OCI-LY7 (cell line): ENCODE results near the gene PEX14. TPM values are rescaled to one million over a fixed set of nuclear protein-coding genes. Genes with fewer than 3 reads are reported as not detected.

Experiments
- BruUV-seq: library from RNA; stranded (reverse); fragments of 400-500 nt; replicated peaks from 2 replicates; lab custom pipeline; 2021; lab: Mats Ljungman, UMichigan
- CTCF ChIA-PET: fragments of 300-600 bp; sonication (Branson Sonifier 250); formaldehyde crosslinking; loops from one replicate; lab custom pipeline; 2022; ENCODE audit warnings: antibody characterized with exemption; ENCODE audit not compliant: unreplicated experiment; lab: Charles Lee
- POLR2A ChIA-PET: fragments of 300-600 bp; sonication (Branson Sonifier 250); formaldehyde crosslinking; loops from one replicate; lab custom pipeline; 2022; ENCODE audit warnings: antibody characterized with exemption; lab: Charles Lee
- DNase-seq: peaks from one replicate; pipeline ENCODE4 v3.0.0-alpha.2; 2015; ENCODE audit warnings: low spot score
- H2AFZ ChIP-seq: fragments of 200-600 bp; sonication (generic), shearing (Covaris generic); 2 replicates; pipeline ENCODE4 v1.6.1; 2014; ENCODE audit warnings: mild to moderate bottlenecking, antibody characterized with exemption, low read length, moderate library complexity
- H3K27ac ChIP-seq: fragments of 200-600 bp; sonication (generic); 2 replicates; pipeline ENCODE4 v1.5.1; 2014; ENCODE audit warnings: mixed run types, low read depth, mild to moderate bottlenecking, moderate library complexity, low read length, inconsistent platforms; ENCODE audit not compliant: poor library complexity, severe bottlenecking
- H3K36me3 ChIP-seq: fragments of 200-600 bp; sonication (generic); 2 replicates; pipeline ENCODE4 v1.6.1; 2014; ENCODE audit warnings: mild to moderate bottlenecking, antibody characterized with exemption, low read length, moderate library complexity, mixed read lengths; ENCODE audit not compliant: insufficient read depth
- H3K4me1 ChIP-seq: fragments of 200-600 bp; sonication (generic); 2 replicates; pipeline ENCODE4 v1.5.1; 2014; ENCODE audit warnings: mild to moderate bottlenecking, low read length; ENCODE audit not compliant: insufficient read depth, poor library complexity, severe bottlenecking
- H3K4me2 ChIP-seq: fragments of 200-600 bp; sonication (generic); 2 replicates; pipeline ENCODE4 v1.6.1; 2014; ENCODE audit warnings: mild to moderate bottlenecking, low read length
- H3K4me3 ChIP-seq: fragments of 200-600 bp; sonication (generic); 2 replicates; pipeline ENCODE4 v1.5.1; 2014; ENCODE audit warnings: mild to moderate bottlenecking, low read depth, low read length; ENCODE audit not compliant: poor library complexity, severe bottlenecking
- H3K79me2 ChIP-seq: fragments of 200-600 bp; sonication (generic); 2 replicates; pipeline ENCODE4 v1.6.1; 2016; ENCODE audit warnings: low read depth, mild to moderate bottlenecking, low read length, moderate library complexity, mixed read lengths; ENCODE audit not compliant: insufficient read depth
- H3K9me2 ChIP-seq: fragments of 200-600 bp; sonication (generic); 2 replicates; pipeline ENCODE4 v1.6.1; 2016; ENCODE audit warnings: mild to moderate bottlenecking, low read length, mixed read lengths; ENCODE audit not compliant: insufficient read depth
- H3K9me3 ChIP-seq: fragments of 200-600 bp; sonication (generic); 2 replicates; pipeline ENCODE4 v1.6.1; 2014; ENCODE audit warnings: mild to moderate bottlenecking, mixed run types, low read length, mixed read lengths
- H4K20me1 ChIP-seq: fragments of 200-600 bp; sonication (generic); 2 replicates; pipeline ENCODE4 v1.6.1; 2014; ENCODE audit warnings: mild to moderate bottlenecking, antibody characterized with exemption, low read length, moderate library complexity, mixed read lengths; ENCODE audit not compliant: insufficient read depth
- CTCF ChIP-seq: fragments of 200-600 bp; sonication (generic); conservative IDR thresholded peaks from 2 replicates; pipeline ENCODE4 v1.5.1; 2014; ENCODE audit warnings: mild to moderate bottlenecking, antibody characterized with exemption, low read length, moderate library complexity, mixed read lengths
- EZH2phosphoT487 ChIP-seq: fragments of 200-600 bp; sonication (generic); IDR thresholded peaks from 2 replicates; pipeline ENCODE4 v1.6.1; 2018; ENCODE audit warnings: low read depth, borderline replicate concordance, mild to moderate bottlenecking, mixed run types, antibody characterized with exemption, low read length, moderate library complexity, mixed read lengths
- intact Hi-C: fragments of 100-400 bp; cut with micrococcal nuclease; formaldehyde crosslinking; loops from one replicate; pipeline ENCODE4 v1.10.0; 2022; ENCODE audit not compliant: unreplicated experiment
- total RNA-seq, 2 experiments: library from RNA; depleted of rRNA in 1 of 2; stranded (reverse); fragments of >200 nt in 1 of 2; shearing (Covaris generic) in 1 of 2; gene quantifications; 2 replicates each; pipeline ENCODE4 v1.2.3, GENCODE V29; 2014 to 2022

PEX14 gene
- total RNA-seq, 2 experiments from 2014 or later, result 14.6 to 24.3 TPM

- POLR2A ChIA-PET, result no interaction called here
- intact Hi-C loops, result no loop called here
- CTCF ChIA-PET, result no interaction called here
- no peaks in the 10 kb centered on the region for H3K4me1 ChIP-seq
- BruUV-seq, result no TSS peak
- DNase-seq, result no peak
- no peaks in the 10 kb centered on the region for H3K9me2 ChIP-seq
- no peak for TF ChIP-seq EZH2phosphoT487
- TF ChIP-seq CTCF, result no peak
- H2AFZ ChIP-seq, result no peak overlapping the region
- H3K4me3 ChIP-seq, result no peak overlapping the region
- H3K36me3 ChIP-seq, result no peaks in the 10 kb centered on the region
- H4K20me1 ChIP-seq, result no peaks in the 10 kb centered on the region; the same call in 1 of the 2 replicates
- H3K27ac ChIP-seq, result no peak overlapping the region
- no peaks in the 10 kb centered on the region for H3K79me2 ChIP-seq
- H3K4me2 ChIP-seq, result no peak overlapping the region
- no peaks in the 10 kb centered on the region for H3K9me3 ChIP-seq
Observed at GRCh38 chr1:10599194-10599861, 124.6 kb downstream of the PEX14 start.

- no peak for TF ChIP-seq EZH2phosphoT487
- TF ChIP-seq CTCF, result no peak
- no peaks in the 10 kb centered on the region for H4K20me1 ChIP-seq
- intact Hi-C loops, result no loop called here
- no peaks in the 10 kb centered on the region for H3K9me2 ChIP-seq
- H3K36me3 ChIP-seq, result no peaks in the 10 kb centered on the region
- no peaks in the 10 kb centered on the region for H3K79me2 ChIP-seq
- H3K27ac ChIP-seq, result no peak overlapping the region
- no peak overlapping the region for H3K4me2 ChIP-seq
- H3K9me3 ChIP-seq, result no peaks in the 10 kb centered on the region
- H2AFZ ChIP-seq, result no peak overlapping the region
- CTCF ChIA-PET, result no interaction called here
- H3K4me1 ChIP-seq, result no peaks in the 10 kb centered on the region
- POLR2A ChIA-PET, result no interaction called here
- H3K4me3 ChIP-seq, result no peak overlapping the region
- no TSS peak for BruUV-seq
- no peak for DNase-seq
Observed at GRCh38 chr1:10601342-10602070, 126.8 kb downstream of the PEX14 start.

- Histone ChIP-seq H3K9me2 (no peaks in the 10 kb centered on the region), H3K27ac (no peak overlapping the region), H3K4me3 (no peak overlapping the region), H3K79me2 (no peaks in the 10 kb centered on the region), H4K20me1 (no peaks in the 10 kb centered on the region), H3K4me1 (no peaks in the 10 kb centered on the region), H3K36me3 (no peaks in the 10 kb centered on the region), H3K9me3 (no peaks in the 10 kb centered on the region), H3K4me2 (no peak overlapping the region), H2AFZ (no peak overlapping the region)
- TF ChIP-seq CTCF (no peak), EZH2phosphoT487 (no peak)
- DNase-seq, result no peak
- ChIA-PET POLR2A (no interaction called here), CTCF (no interaction called here)
- BruUV-seq, result no TSS peak
- intact Hi-C loops, result no loop called here
Observed at GRCh38 chr1:10602936-10603335, 128.2 kb downstream of the PEX14 start.
